GM19455 (cell line): ENCODE results near the gene C10orf90.

ENCODE experiments used
- ATAC-seq: cut with Tn5 transposase; IDR thresholded peaks from one replicate; pipeline ENCODE4 v1.9.1; 2021; ENCODE audit not compliant: unreplicated experiment

C10orf90 gene

GRCh38 chr10:126511917-126512479 lies 158.5 kb downstream of the C10orf90 start:
- no peak for ATAC-seq

DNA sequence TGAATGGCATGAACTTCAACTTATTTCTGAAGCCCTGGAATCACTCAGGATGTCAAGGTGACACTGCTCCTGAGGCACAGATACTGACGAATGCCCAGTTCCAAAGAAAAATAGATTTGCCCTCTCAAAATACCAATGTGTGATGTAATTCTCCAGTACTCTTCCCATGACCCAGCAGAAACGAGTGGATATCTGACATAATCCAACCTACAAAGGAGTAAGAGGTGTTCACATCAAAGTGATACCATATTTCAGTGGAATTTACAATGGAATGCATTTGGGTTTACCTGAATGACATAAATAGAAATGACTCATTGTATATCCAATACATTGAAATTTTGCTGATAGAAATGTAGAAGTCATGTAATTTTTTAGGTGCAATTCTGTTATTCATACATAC lies 161.3 kb downstream of the C10orf90 start:
- ATAC-seq = no peak

- no peak for ATAC-seq
These were observed 161.9 kb downstream of the C10orf90 start for GRCh38 chr10:126508535-126509040.

DNA sequence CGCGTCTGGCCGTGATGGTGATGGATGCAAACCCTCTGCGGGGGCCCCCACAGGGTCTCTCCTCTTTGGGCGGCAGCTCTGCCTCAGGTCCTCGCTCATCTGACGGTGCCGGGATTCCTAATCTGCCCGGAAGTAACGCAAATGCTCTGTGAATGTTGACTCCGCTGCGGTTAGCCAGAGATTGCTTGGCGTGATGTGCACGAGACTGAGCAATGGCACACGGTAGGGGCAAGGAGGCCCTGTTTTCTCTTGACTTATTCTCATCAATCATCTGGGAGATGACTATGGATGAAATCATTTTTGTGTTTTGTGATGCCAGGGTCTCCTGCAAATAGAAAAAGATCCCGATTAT lies 165.8 kb downstream of the C10orf90 start:
- no peak for ATAC-seq

- no peak for ATAC-seq
These were observed 166.3 kb downstream of the C10orf90 start for GRCh38 chr10:126504063-126504760.

GRCh38 chr10:126503392-126504062 lies 167.0 kb downstream of the C10orf90 start:
- no peak for ATAC-seq

- ATAC-seq = no peak
These were observed 168.1 kb downstream of the C10orf90 start for GRCh38 chr10:126502441-126502840.

DNA sequence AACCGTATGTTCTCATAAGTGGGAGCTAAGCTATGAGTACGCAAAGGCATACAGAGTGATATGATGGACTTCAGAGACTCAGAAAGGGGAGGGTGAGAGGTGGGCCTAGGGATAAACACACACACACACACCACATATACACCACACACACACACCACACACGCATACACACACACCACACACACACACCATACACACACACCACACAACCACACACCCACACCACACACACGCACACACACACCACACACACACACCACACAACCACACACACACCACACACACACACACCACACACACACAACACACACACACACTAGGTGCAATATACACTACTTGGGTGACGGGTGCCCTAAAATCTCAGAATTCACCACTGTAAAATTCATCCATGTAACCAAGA lies 168.7 kb downstream of the C10orf90 start:
- no peak for ATAC-seq

GRCh38 chr10:126500866-126501265 lies 169.6 kb downstream of the C10orf90 start:
- no peak for ATAC-seq

- no peak for ATAC-seq
These were observed 170.3 kb downstream of the C10orf90 start for GRCh38 chr10:126500185-126500584.

GRCh38 chr10:126499744-126500143 lies 170.7 kb downstream of the C10orf90 start:
- ATAC-seq = no peak

DNA sequence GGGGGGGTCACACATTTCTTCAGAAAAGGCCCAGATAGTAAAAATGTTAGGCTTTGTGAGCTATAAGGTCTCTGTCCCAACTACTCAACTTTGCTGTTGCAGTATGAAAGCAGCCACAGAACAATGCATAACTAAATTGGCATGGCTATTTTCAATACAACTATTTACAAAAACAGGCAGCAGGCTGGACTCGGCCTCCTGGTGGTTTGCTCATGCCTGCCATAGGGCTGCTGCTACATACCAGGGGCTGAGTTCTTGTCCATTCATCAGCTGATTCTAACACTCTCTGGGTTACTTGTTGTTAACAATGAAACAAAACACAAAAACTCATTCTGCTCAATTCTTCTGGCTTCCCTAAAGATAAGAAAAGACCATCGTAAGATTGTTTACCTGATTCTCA lies 172.8 kb downstream of the C10orf90 start:
- ATAC-seq = no peak

- no peak for ATAC-seq
These were observed 173.5 kb downstream of the C10orf90 start for GRCh38 chr10:126496771-126497545.

DNA sequence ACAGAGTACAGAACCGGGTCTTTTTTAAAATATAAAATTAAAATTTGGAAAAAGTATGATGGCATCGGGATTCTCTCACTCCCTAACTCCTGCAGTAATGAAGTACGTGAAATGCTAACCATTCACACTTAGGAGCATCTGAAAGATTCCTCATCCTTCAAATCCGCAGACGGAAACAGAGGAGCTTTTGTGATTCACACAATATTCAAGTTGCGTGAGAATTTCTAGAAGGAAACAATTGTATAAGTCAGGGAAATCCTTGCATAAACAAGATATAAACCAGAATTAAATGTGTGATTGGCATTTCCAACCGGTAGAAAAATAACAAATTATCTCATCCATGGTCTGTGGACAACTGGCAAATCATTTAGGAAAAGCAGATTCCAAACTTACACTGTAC lies 179.0 kb downstream of the C10orf90 start:
- no peak for ATAC-seq

DNA sequence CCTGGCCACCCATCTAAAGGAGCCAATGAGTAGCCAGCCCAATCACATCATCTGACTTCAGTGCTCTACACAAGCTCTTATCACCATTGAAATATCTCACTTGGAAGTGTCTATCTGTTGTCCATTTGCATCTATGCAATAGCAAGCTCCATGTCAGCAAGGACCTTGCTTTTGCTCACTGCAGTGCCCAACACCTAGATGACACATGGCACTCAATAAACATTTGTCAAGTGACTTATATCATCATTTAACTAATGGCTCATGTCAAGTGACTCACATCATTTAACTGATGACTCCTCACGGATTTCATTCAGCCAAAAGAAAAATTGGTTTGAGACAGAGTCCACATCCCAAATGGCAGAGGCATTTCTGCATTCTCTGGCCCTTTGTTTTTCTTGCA lies 189.3 kb downstream of the C10orf90 start:
- ATAC-seq = no peak

DNA sequence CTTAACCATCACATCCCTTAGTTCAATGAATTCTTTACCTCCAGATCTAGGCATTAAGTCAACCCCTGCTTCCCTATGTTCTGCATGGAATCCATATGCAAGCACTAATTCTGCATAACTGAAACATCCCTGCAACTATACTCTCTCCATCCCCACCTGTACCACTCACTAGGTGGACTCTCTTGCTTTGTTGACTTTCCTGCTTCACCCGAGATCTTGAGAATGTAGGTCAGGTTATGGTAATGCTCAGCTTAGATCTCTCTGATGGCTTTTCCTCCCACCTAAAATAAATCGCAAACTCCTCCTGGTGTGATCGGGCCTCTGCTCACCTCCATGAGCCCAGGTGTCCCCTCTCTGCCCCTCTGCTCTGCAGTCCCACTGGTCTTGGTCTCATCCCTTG lies 189.8 kb downstream of the C10orf90 start:
- no peak for ATAC-seq

DNA sequence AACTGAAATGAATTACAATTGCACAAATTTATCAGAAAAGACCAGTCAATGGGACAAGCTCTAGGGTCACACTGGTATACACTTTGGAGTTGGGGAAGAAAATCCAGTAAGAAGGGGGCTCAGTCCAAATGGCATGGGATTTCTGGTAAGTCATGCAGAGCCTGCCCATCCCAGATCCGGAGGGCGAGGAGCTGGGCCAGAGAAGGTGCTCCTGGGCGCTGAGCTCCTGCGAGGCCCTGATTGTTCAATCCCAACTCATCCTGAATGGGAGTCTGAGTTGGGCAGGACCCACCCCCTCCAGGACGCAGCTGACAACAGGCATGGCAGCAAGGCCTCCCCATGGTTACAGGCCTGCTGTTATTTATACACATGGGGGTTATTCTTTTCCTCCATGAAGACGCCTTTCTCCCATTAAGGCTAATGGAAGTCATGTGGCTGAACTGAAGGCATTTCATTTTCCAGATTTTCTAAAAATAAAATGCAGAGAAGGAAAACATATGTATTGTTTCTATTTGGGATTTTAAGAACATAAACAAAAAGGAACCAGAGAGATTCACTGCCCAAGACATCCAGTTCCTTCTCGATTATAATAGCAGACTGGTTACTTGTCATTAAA lies 191.1 kb downstream of the C10orf90 start:
- no peak for ATAC-seq

DNA sequence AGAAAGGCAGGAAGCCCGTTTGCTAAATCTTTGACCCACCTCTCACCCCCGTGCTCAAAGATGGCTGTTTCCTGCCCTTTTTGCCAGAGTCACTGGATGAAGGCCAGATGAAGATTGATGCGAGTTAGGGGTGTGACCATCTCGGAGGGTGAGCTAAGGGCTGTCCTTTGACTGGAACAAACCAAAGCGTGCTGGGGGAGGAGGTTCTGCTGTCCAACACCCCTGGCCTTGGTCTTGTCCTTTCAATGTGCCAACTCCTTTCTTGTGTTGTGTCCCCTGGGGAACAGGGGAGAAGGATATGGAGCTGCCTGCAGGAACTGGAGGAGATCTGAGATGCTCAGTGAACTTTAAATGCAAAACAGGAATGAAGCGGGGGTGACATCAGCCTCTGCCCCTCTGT lies 191.9 kb downstream of the C10orf90 start:
- ATAC-seq = no peak

DNA sequence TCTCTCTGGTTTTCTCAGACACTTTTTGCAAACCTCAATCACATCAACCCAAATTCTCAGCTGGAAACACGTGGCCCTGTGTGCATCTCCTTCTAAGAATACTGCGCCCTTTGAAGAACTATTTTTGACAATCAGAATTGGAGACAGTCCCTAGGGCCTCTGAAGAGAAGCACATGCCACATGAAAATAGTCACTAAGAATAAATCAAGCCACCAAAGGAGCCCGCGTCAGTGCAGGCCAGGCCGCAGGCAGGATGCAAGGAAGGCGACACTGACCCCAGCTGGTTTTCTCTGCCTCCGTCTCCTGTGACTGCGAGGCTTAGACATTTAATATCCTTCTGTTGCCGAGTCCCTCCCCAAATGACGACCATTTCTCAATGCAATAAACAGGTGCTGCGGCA lies 194.2 kb downstream of the C10orf90 start:
- ATAC-seq = no peak

- ATAC-seq = no peak
These were observed 195.3 kb downstream of the C10orf90 start for GRCh38 chr10:126475074-126475691.

GRCh38 chr10:126474031-126474430 lies 196.5 kb downstream of the C10orf90 start:
- no peak for ATAC-seq
